PFSK-1 (cell line): Measurements from ENCODE around the gene CDYL.

Experiments used
- FOXP2 ChIP-seq: optimal IDR thresholded peaks from 2 replicates; pipeline ENCODE3; 2011; ENCODE audit warnings: borderline replicate concordance, control low read depth, inconsistent platforms; ENCODE audit not compliant: insufficient read depth; ENCODE audit errors: extremely low read length, extremely low read depth
- POLR2AphosphoS5 ChIP-seq: IDR thresholded peaks from 2 replicates; pipeline ENCODE4 v1.6.1; 2012; ENCODE audit warnings: low read depth, mild to moderate bottlenecking, control low read depth, low read length, moderate library complexity
- SIN3A ChIP-seq: IDR thresholded peaks from 2 replicates; pipeline ENCODE4 v1.6.1; 2012; ENCODE audit warnings: mild to moderate bottlenecking, low read length, moderate library complexity, borderline replicate concordance; ENCODE audit not compliant: insufficient read depth
- TAF1 ChIP-seq: IDR thresholded peaks from 2 replicates; pipeline ENCODE4 v1.6.1; 2012; ENCODE audit warnings: low read length, control low read depth, borderline replicate concordance; ENCODE audit not compliant: insufficient read depth
- TF ChIP-seq, protein P1 (sequence below), 2 experiments: IDR thresholded peaks; 2 replicates each; pipeline versions ENCODE4 v1.6.1 to v1.8.0; 2011 to 2012; ENCODE audit warnings: low read depth in 2 of 2, low read length in 2 of 2, control low read depth in 1 of 2, inconsistent platforms in 1 of 2, mild to moderate bottlenecking in 1 of 2, moderate library complexity in 1 of 2; ENCODE audit not compliant: insufficient read depth in 1 of 2

CDYL gene

GRCh38 chr6:4743062-4743461 is 33.1 kb upstream of the CDYL start:
- no peak for TF ChIP-seq TAF1
- TF ChIP-seq, protein P1, sequence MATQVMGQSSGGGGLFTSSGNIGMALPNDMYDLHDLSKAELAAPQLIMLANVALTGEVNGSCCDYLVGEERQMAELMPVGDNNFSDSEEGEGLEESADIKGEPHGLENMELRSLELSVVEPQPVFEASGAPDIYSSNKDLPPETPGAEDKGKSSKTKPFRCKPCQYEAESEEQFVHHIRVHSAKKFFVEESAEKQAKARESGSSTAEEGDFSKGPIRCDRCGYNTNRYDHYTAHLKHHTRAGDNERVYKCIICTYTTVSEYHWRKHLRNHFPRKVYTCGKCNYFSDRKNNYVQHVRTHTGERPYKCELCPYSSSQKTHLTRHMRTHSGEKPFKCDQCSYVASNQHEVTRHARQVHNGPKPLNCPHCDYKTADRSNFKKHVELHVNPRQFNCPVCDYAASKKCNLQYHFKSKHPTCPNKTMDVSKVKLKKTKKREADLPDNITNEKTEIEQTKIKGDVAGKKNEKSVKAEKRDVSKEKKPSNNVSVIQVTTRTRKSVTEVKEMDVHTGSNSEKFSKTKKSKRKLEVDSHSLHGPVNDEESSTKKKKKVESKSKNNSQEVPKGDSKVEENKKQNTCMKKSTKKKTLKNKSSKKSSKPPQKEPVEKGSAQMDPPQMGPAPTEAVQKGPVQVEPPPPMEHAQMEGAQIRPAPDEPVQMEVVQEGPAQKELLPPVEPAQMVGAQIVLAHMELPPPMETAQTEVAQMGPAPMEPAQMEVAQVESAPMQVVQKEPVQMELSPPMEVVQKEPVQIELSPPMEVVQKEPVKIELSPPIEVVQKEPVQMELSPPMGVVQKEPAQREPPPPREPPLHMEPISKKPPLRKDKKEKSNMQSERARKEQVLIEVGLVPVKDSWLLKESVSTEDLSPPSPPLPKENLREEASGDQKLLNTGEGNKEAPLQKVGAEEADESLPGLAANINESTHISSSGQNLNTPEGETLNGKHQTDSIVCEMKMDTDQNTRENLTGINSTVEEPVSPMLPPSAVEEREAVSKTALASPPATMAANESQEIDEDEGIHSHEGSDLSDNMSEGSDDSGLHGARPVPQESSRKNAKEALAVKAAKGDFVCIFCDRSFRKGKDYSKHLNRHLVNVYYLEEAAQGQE (IDR thresholded peaks at IDR 0.05; ENCODE audit: insufficient read depth in 1 of 2, low read depth in 2 of 2, low read length in 2 of 2) = no peak
- TF ChIP-seq POLR2AphosphoS5 = no peak
- TF ChIP-seq FOXP2 = no peak

DNA sequence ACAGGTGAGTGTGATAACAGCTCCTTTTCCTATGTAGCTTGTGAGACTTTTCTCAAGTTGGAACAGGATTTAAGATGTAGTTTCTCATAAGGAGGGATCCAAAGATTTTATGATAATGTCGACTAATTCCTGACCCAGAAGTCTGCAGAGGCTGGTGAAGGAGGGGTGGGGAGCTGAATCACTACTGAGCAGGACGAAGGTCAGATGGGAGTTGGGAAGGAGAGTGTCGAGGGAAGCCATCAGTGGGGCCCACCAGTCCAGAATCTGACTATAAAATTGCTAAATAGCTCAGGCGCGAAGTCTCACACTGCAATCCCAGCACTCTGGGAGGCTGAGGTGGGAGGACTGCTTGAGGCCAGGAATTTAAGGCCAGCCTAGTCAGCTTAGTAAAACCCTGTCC is 32.3 kb upstream of the CDYL start:
- no peak for TF ChIP-seq POLR2AphosphoS5
- TF ChIP-seq, protein P1 (IDR thresholded peaks at IDR 0.05; ENCODE audit: insufficient read depth in 1 of 2, low read depth in 2 of 2, low read length in 2 of 2) = no peak
- no peak for TF ChIP-seq TAF1
- TF ChIP-seq FOXP2 = no peak
- TF ChIP-seq SIN3A = no peak

- TF ChIP-seq POLR2AphosphoS5 = no peak
- no peak for TF ChIP-seq FOXP2
- TF ChIP-seq TAF1 = no peak
- TF ChIP-seq SIN3A = no peak
- TF ChIP-seq, protein P1 (IDR thresholded peaks at IDR 0.05; ENCODE audit: insufficient read depth in 1 of 2, low read depth in 2 of 2, low read length in 2 of 2) = no peak
These were observed 28.6 kb upstream of the CDYL start for GRCh38 chr6:4747588-4747987.

DNA sequence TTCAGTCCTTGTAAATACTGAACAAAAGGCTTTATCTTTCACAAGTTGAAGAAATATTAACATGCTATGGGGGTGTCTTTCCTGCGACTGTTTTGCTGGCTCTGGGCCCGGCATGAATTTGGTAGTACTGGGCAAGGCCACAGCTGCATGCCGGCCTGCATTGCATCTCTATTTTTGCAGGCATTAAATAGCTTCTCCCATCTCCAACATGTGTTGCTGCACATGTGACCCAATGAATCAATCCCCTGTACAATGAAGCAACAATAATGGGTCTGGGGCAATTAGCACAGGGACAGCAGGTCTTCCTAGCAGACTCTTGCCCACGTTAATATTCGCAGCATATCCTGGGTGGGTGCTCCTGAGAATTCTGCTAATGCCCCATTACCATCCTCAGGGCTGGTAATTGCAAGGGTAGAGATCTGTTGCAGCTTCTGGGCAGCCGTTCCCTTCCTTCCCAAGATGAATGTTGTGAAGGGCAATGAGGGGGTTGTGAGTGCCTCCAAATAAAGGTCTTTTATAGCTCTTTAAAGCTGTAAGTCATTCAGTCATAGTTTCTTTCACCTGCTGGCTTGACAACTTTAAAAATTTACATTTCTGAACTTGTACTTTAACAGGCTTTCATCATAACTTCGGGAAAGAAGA is 24.3 kb upstream of the CDYL start:
- TF ChIP-seq FOXP2 = no peak

GRCh38 chr6:4756247-4756646 is 20.0 kb upstream of the CDYL start:
- TF ChIP-seq TAF1 (no peak), FOXP2 (no peak), SIN3A (no peak), POLR2AphosphoS5 (no peak)
- TF ChIP-seq, protein P1 (IDR thresholded peaks at IDR 0.05; ENCODE audit: insufficient read depth in 1 of 2, low read depth in 2 of 2, low read length in 2 of 2) = no peak
